Endodermal cell (in vitro differentiated cells): Measurements from ENCODE around the gene PRKCE. TPM values are rescaled to one million over a fixed set of nuclear protein-coding genes. Genes with fewer than 3 reads are reported as not detected.
A peak's percentile ranks its signal among the peaks of the same experiment; 100 is the strongest.

Source experiments
- DNase-seq: peaks from one replicate; pipeline ENCODE4 v3.0.0-alpha.2; 2017
- H3K27ac ChIP-seq: 2 replicates; pipeline ENCODE4 v1.5.1; 2013; ENCODE audit warnings: mild to moderate bottlenecking, low read depth, low read length, moderate library complexity
- H3K27me3 ChIP-seq: 2 replicates; pipeline ENCODE4 v1.6.1; 2013; ENCODE audit warnings: mild to moderate bottlenecking, low read length, moderate library complexity; ENCODE audit not compliant: insufficient read depth, control insufficient read depth, poor library complexity, severe bottlenecking
- H3K36me3 ChIP-seq: 2 replicates; pipeline ENCODE4 v1.7.0; 2013; ENCODE audit warnings: mild to moderate bottlenecking, low read length, moderate library complexity; ENCODE audit not compliant: control insufficient read depth, insufficient read depth
- H3K4me1 ChIP-seq: one replicate; pipeline ENCODE4 v1.7.0; 2013; ENCODE audit warnings: low read length; ENCODE audit not compliant: control insufficient read depth, insufficient read depth
- H3K4me3 ChIP-seq: 2 replicates; pipeline ENCODE4 v1.5.1; 2013; ENCODE audit warnings: mild to moderate bottlenecking, low read length, moderate library complexity
- H3K9ac ChIP-seq: 2 replicates; pipeline ENCODE4 v1.6.1; 2013; ENCODE audit warnings: mild to moderate bottlenecking, low read length, moderate library complexity; ENCODE audit not compliant: poor library complexity, severe bottlenecking; ENCODE audit errors: extremely low read depth
- H3K9me3 ChIP-seq: 2 replicates; pipeline ENCODE4 v1.6.1; 2013; ENCODE audit warnings: mild to moderate bottlenecking, low read length, moderate library complexity; ENCODE audit not compliant: control insufficient read depth
- H3K27ac Mint-ChIP-seq: 2 replicates; pipeline ENCODE4 v1.8.0; 2020; ENCODE audit warnings: mixed read lengths
- H3K27me3 Mint-ChIP-seq: 2 replicates; pipeline ENCODE4 v1.8.0; 2021; ENCODE audit warnings: mild to moderate bottlenecking, mixed read lengths; ENCODE audit not compliant: insufficient read depth
- H3K36me3 Mint-ChIP-seq: 2 replicates; pipeline ENCODE4 v1.8.0; 2020; ENCODE audit warnings: low read depth, mixed read lengths
- H3K4me1 Mint-ChIP-seq: 2 replicates; pipeline ENCODE4 v1.8.0; 2020; ENCODE audit warnings: mixed read lengths
- H3K4me3 Mint-ChIP-seq: 2 replicates; pipeline ENCODE4 v1.8.0; 2020; ENCODE audit warnings: mild to moderate bottlenecking, moderate library complexity, mixed read lengths
- H3K9me3 Mint-ChIP-seq: 2 replicates; pipeline ENCODE4 v1.8.0; 2020; ENCODE audit warnings: mild to moderate bottlenecking, mixed read lengths
- CTCF ChIP-seq: fragments of 200-600 bp; sonication (generic); conservative IDR thresholded peaks from 2 replicates; pipeline ENCODE4 v1.5.0; 2021; ENCODE audit warnings: antibody characterized with exemption, mild to moderate bottlenecking
- WGBS, 2 experiments: methylation state at CpG; one replicate each; pipeline versions ENCODE4 v1.1.5 to v1.1.7; 2013; ENCODE audit warnings: missing lambda C conversion rate in 2 of 2, mixed read lengths in 1 of 2; ENCODE audit not compliant: insufficient coverage in 1 of 2, insufficient read length in 1 of 2; 5-methylcytosine and 5-hydroxymethylcytosine counted together
- total RNA-seq, 2 donors: library from RNA; stranded (reverse); fragmentation: NEBNext Ultra II Directional in 1 of 2; extraction: Animal tissue kit (Norgen Biotek cat#: 25700) in 1 of 2; gene quantifications; 2 replicates in 1 of 2; 3 replicates in 1 of 2; pipeline ENCODE4 v1.2.1, GENCODE V29; 2021

The PRKCE gene
- total RNA-seq, 2 donors from 2014 or later, result 1.4 to 1.7 TPM

- no peak overlapping the region for H3K4me3 Mint-ChIP-seq
- no peaks in the 10 kb centered on the region for H3K9me3 ChIP-seq
- no peaks in the 10 kb centered on the region for H3K9me3 Mint-ChIP-seq
- no peaks in the 10 kb centered on the region for H3K36me3 Mint-ChIP-seq
- no peak overlapping the region for H3K27ac ChIP-seq
- TF ChIP-seq CTCF, result peak; percentile 90
- no peaks in the 10 kb centered on the region for H3K27me3 ChIP-seq
- H3K27me3 Mint-ChIP-seq, result peaks cover 5% of the 10 kb centered on the region
- peak; percentile 94 for DNase-seq
- peaks cover 2% of the 10 kb centered on the region for H3K4me1 ChIP-seq
- H3K4me3 ChIP-seq, result no peak overlapping the region
- H3K27ac Mint-ChIP-seq, result no peak overlapping the region
- H3K4me1 Mint-ChIP-seq, result peaks cover 8% of the 10 kb centered on the region
- 42 to 45% methylated on average over 5 to 13 of the region's 13 CpGs for WGBS, 2 experiments
- no peak overlapping the region for H3K9ac ChIP-seq
- no peaks in the 10 kb centered on the region for H3K36me3 ChIP-seq
Measured at GRCh38 chr2:45935791-45936622, 284.5 kb downstream of the PRKCE start.

- peaks cover 5% of the 10 kb centered on the region for H3K27me3 Mint-ChIP-seq
- Histone ChIP-seq H3K9me3 (no peaks in the 10 kb centered on the region), H3K36me3 (no peaks in the 10 kb centered on the region), H3K4me1 (peaks cover 2% of the 10 kb centered on the region), H3K4me3 (no peak overlapping the region), H3K9ac (no peak overlapping the region), H3K27ac (no peak overlapping the region), H3K27me3 (no peaks in the 10 kb centered on the region)
- no peak for DNase-seq
- H3K36me3 Mint-ChIP-seq, result no peaks in the 10 kb centered on the region
- 63 to 71% methylated on average over 1 to 5 of the region's 5 CpGs for WGBS, 2 experiments
- no peak overlapping the region for H3K27ac Mint-ChIP-seq
- no peak for TF ChIP-seq CTCF
- H3K4me3 Mint-ChIP-seq, result no peak overlapping the region
- no peaks in the 10 kb centered on the region for H3K9me3 Mint-ChIP-seq
- H3K4me1 Mint-ChIP-seq, result peaks cover 8% of the 10 kb centered on the region
Measured at GRCh38 chr2:45936623-45936979, 285.1 kb downstream of the PRKCE start.

GRCh38 chr2:45937990-45938389, 286.5 kb downstream of the PRKCE start:
- Histone ChIP-seq H3K27ac (no peak overlapping the region), H3K4me1 (peaks cover 2% of the 10 kb centered on the region), H3K9me3 (no peaks in the 10 kb centered on the region), H3K36me3 (no peaks in the 10 kb centered on the region), H3K4me3 (no peak overlapping the region), H3K9ac (no peak overlapping the region), H3K27me3 (no peaks in the 10 kb centered on the region)
- Mint-ChIP-seq H3K27me3 (peaks cover 5% of the 10 kb centered on the region), H3K27ac (no peak overlapping the region), H3K4me3 (no peak overlapping the region), H3K36me3 (no peaks in the 10 kb centered on the region), H3K9me3 (no peaks in the 10 kb centered on the region), H3K4me1 (peaks cover 8% of the 10 kb centered on the region)
- 93 to 100% methylated on average over 3 to 4 of the region's 4 CpGs for WGBS, 2 experiments
- DNase-seq, result peak; percentile 21
- TF ChIP-seq CTCF, result no peak
